ENCODE measurements around the gene BDP1.

GRCh38 chr5:71596169-71596568 lies 140.7 kb downstream of the BDP1 start:
- TF ChIP-seq CTCF (conservative IDR thresholded peaks at IDR 0.05; ENCODE audit: low read depth, low read length), result no peak
- TF ChIP-seq CHD1 (IDR thresholded peaks at IDR 0.05; ENCODE audit: low read depth, low read length), result no peak
- no peak for TF ChIP-seq POLR2A (IDR thresholded peaks at IDR 0.05; ENCODE audit: low read depth, low read length)
- no peak for TF ChIP-seq MAFK (IDR thresholded peaks at IDR 0.05; ENCODE audit: low read depth, low read length)
- TF ChIP-seq SMC3 (IDR thresholded peaks at IDR 0.05; ENCODE audit: low read depth, low read length), result no peak
- no peak for TF ChIP-seq CEBPB (IDR thresholded peaks at IDR 0.05; ENCODE audit: low read depth, low read length)
- TF ChIP-seq RAD21 (IDR thresholded peaks at IDR 0.05; ENCODE audit: low read length), result no peak
- TF ChIP-seq RFX5 (IDR thresholded peaks at IDR 0.05; ENCODE audit: low read depth, low read length), result no peak

Measured in IMR-90 (cell line).